Adrenal gland (tissue), 5 donors: ENCODE data around the gene CILP.

Experiments used
- POLR2A ChIP-seq, 2 donors: fragments of 450-650 bp; IDR thresholded peaks; one replicate each; pipeline ENCODE4 v1.6.1; 2017; ENCODE audit warnings: antibody characterized with exemption in 2 of 2, mild to moderate bottlenecking in 2 of 2, moderate library complexity in 1 of 2
- TF ChIP-seq, protein P1 (sequence below), 6 experiments: fragments of 450-650 bp in 4 of 6; fragments of 200-600 bp in 2 of 6; sonication (generic) in 1 of 6; IDR thresholded peaks; 1 replicate in 5 of 6; 2 replicates in 1 of 6; pipeline versions ENCODE4 v1.5.1 to v1.8.0; 2016 to 2021; ENCODE audit warnings: antibody characterized with exemption in 6 of 6, mild to moderate bottlenecking in 2 of 6, moderate library complexity in 1 of 6
- donor health status: DM: no; HTN: no; CAD: no.

DNA sequence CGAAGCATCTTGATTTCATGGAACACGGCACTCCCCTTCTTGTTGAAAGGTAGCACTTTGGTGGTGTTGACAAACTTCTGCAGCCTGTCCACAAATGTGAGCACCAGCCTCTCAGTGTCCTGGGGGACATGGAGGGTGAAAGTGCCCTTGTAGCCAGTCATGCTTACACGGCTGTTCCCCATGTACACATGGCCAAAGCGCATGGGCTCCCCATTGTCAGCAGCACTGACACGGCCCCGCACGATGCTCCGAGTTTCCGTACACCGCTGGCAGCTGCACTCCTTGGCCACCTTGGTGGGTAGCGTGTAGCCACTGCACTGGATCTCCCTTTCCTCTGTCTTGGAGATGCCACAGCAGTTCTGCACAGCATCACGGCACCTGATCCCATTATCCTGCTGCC, 12.7 kb downstream of the CILP start:
- TF ChIP-seq, protein P1, sequence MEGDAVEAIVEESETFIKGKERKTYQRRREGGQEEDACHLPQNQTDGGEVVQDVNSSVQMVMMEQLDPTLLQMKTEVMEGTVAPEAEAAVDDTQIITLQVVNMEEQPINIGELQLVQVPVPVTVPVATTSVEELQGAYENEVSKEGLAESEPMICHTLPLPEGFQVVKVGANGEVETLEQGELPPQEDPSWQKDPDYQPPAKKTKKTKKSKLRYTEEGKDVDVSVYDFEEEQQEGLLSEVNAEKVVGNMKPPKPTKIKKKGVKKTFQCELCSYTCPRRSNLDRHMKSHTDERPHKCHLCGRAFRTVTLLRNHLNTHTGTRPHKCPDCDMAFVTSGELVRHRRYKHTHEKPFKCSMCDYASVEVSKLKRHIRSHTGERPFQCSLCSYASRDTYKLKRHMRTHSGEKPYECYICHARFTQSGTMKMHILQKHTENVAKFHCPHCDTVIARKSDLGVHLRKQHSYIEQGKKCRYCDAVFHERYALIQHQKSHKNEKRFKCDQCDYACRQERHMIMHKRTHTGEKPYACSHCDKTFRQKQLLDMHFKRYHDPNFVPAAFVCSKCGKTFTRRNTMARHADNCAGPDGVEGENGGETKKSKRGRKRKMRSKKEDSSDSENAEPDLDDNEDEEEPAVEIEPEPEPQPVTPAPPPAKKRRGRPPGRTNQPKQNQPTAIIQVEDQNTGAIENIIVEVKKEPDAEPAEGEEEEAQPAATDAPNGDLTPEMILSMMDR (IDR thresholded peaks at IDR 0.05): no peak
- TF ChIP-seq POLR2A (IDR thresholded peaks at IDR 0.05): no peak
